SK-N-SH (cell line): ENCODE measurements around the gene DOK6. TPM values are rescaled to one million over a fixed set of nuclear protein-coding genes. Genes with fewer than 3 reads are reported as not detected.

Source experiments
- CTCF ChIA-PET: fragments of 300-600, 350-600 bp; formaldehyde crosslinking; extraction: SDS; loops from one replicate; lab custom pipeline; 2021; lab: Yijun Ruan, JAX
- POLR2A ChIA-PET: fragments of 350-600 bp; sonication (Branson Sonifier 250); formaldehyde crosslinking; extraction: SDS; loops from one replicate; lab custom pipeline; 2020; ENCODE audit warnings: antibody characterized with exemption, inconsistent platforms; lab: Yijun Ruan, JAX
- DNase-seq: peaks from one replicate; pipeline ENCODE4 v3.0.0; 2012
- H2AFZ ChIP-seq: fragments of 200-600 bp; sonication (generic); 2 replicates; pipeline ENCODE4 v1.8.1; 2016; ENCODE audit warnings: antibody characterized with exemption, mild to moderate bottlenecking, low read depth
- H3F3A ChIP-seq: fragments of 200-600 bp; sonication (generic); replicated peaks from 2 replicates; pipeline ENCODE3; 2016; ENCODE audit warnings: antibody characterized with exemption, mild to moderate bottlenecking; ENCODE audit not compliant: insufficient read depth
- H3K27ac ChIP-seq, 2 experiments: fragments of 200-500 bp in 1 of 2; fragments of 200-600 bp in 1 of 2; sonication (Bioruptor generic) in 1 of 2; sonication (generic), shearing (Covaris generic) in 1 of 2; 2 replicates each; pipeline versions ENCODE4 v1.5.1 to v1.6.1; 2014 to 2016; ENCODE audit warnings: low read depth in 2 of 2, inconsistent platforms in 1 of 2, low read length in 1 of 2, mild to moderate bottlenecking in 1 of 2, mixed read lengths in 1 of 2
- H3K27me3 ChIP-seq: fragments of 200-600 bp; sonication (generic), shearing (Covaris generic); 2 replicates; pipeline ENCODE4 v1.6.1; 2016; ENCODE audit warnings: mixed run types; ENCODE audit not compliant: insufficient read depth
- H3K36me3 ChIP-seq, 2 experiments: fragments of 200-500 bp in 1 of 2; fragments of 200-600 bp in 1 of 2; sonication (Bioruptor generic) in 1 of 2; sonication (generic) in 1 of 2; replicated peaks in 1 of 2; 2 replicates each; pipeline versions ENCODE3 to v1.5.1; 2014 to 2016; ENCODE audit warnings: low read length in 1 of 2, mild to moderate bottlenecking in 1 of 2; ENCODE audit not compliant: insufficient read depth in 2 of 2, control insufficient read depth in 1 of 2
- H3K4me1 ChIP-seq, 2 experiments: fragments of 200-500 bp in 1 of 2; fragments of 200-600 bp in 1 of 2; sonication (Bioruptor generic) in 1 of 2; sonication (generic), shearing (Covaris generic) in 1 of 2; 2 replicates each; pipeline versions ENCODE4 v1.5.1 to v1.6.1; 2014 to 2016; ENCODE audit warnings: low read depth in 1 of 2, low read length in 1 of 2, mixed run types in 1 of 2; ENCODE audit not compliant: insufficient read depth in 2 of 2, control insufficient read depth in 1 of 2
- H3K4me2 ChIP-seq: fragments of 200-600 bp; sonication (generic), shearing (Covaris generic); 2 replicates; pipeline ENCODE4 v1.6.1; 2017; ENCODE audit warnings: mixed run types
- H3K4me3 ChIP-seq, 2 experiments: fragments of 200-500 bp in 1 of 2; fragments of 200-600 bp in 1 of 2; sonication (Bioruptor generic) in 1 of 2; sonication (generic), shearing (Covaris generic) in 1 of 2; 2 replicates each; pipeline versions ENCODE4 v1.5.1 to v1.8.1; 2014 to 2016; ENCODE audit warnings: low read depth in 2 of 2, inconsistent platforms in 1 of 2, low read length in 1 of 2, mild to moderate bottlenecking in 1 of 2, mixed read lengths in 1 of 2, moderate library complexity in 1 of 2
- H3K79me2 ChIP-seq: fragments of 200-600 bp; sonication (generic); 2 replicates; pipeline ENCODE4 v1.8.1; 2017; ENCODE audit warnings: mild to moderate bottlenecking; ENCODE audit not compliant: insufficient read depth
- H3K9ac ChIP-seq: fragments of 200-600 bp; sonication (generic); 2 replicates; pipeline ENCODE4 v1.6.1; 2017; ENCODE audit warnings: mixed run types
- H3K9me2 ChIP-seq: fragments of 200-600 bp; sonication (generic); 2 replicates; pipeline ENCODE4 v1.6.1; 2017; ENCODE audit warnings: mixed run types
- H3K9me3 ChIP-seq: fragments of 200-600 bp; sonication (generic); 2 replicates; pipeline ENCODE4 v1.6.1; 2017; ENCODE audit warnings: mixed run types, mild to moderate bottlenecking, moderate library complexity
- H4K20me1 ChIP-seq: fragments of 200-600 bp; sonication (generic); 2 replicates; pipeline ENCODE4 v1.6.1; 2017; ENCODE audit warnings: mild to moderate bottlenecking, mixed run types; ENCODE audit not compliant: insufficient read depth
- CTCF ChIP-seq: fragments of 200-600 bp; sonication (generic); IDR thresholded peaks from 2 replicates; pipeline ENCODE4 v1.6.1; 2017; ENCODE audit warnings: antibody characterized with exemption, mild to moderate bottlenecking, moderate library complexity
- ELF1 ChIP-seq: IDR thresholded peaks from 2 replicates; pipeline ENCODE4 v1.4.0; 2012
- EZH2phosphoT487 ChIP-seq: fragments of 200-600 bp; sonication (generic); IDR thresholded peaks from 2 replicates; pipeline ENCODE4 v1.6.1; 2017; ENCODE audit warnings: low read depth, mixed run types, mild to moderate bottlenecking, antibody characterized with exemption, moderate library complexity, borderline replicate concordance
- GABPA ChIP-seq: IDR thresholded peaks from 2 replicates; pipeline ENCODE4 v1.4.0; 2012; ENCODE audit warnings: low read depth, mild to moderate bottlenecking
- MXI1 ChIP-seq: IDR thresholded peaks from 2 replicates; pipeline ENCODE4 v1.6.1; 2012; ENCODE audit warnings: mild to moderate bottlenecking, low read depth, low read length, improper control_type of control experiment
- NRF1 ChIP-seq: IDR thresholded peaks from 2 replicates; pipeline ENCODE4 v1.6.1; 2012; ENCODE audit warnings: low read depth, mild to moderate bottlenecking, low read length
- PBX3 ChIP-seq: IDR thresholded peaks from 2 replicates; pipeline ENCODE4; 2012
- POLR2AphosphoS5 ChIP-seq: IDR thresholded peaks from 2 replicates; pipeline ENCODE4 v1.6.1; 2012; ENCODE audit warnings: low read depth, low read length
- RFX5 ChIP-seq: IDR thresholded peaks from 2 replicates; pipeline ENCODE4 v1.6.1; 2012; ENCODE audit warnings: mild to moderate bottlenecking, improper control_type of control experiment, low read length
- RXRA ChIP-seq: IDR thresholded peaks from 2 replicates; pipeline ENCODE4 v1.4.0; 2012; ENCODE audit warnings: low read depth, mild to moderate bottlenecking, borderline replicate concordance
- SIN3A ChIP-seq: IDR thresholded peaks from 2 replicates; pipeline ENCODE4 v1.6.1; 2012; ENCODE audit warnings: low read depth, mild to moderate bottlenecking, low read length, moderate library complexity, borderline replicate concordance
- TAF1 ChIP-seq: IDR thresholded peaks from 2 replicates; pipeline ENCODE4 v1.6.1; 2012; ENCODE audit warnings: low read depth, mild to moderate bottlenecking, low read length, moderate library complexity, borderline replicate concordance
- TCF12 ChIP-seq: IDR thresholded peaks from 2 replicates; pipeline ENCODE4 v1.4.0; 2012
- TEAD4 ChIP-seq: IDR thresholded peaks from 2 replicates; pipeline ENCODE4 v1.4.0; 2012; ENCODE audit warnings: mild to moderate bottlenecking, borderline replicate concordance; ENCODE audit not compliant: insufficient read depth
- YY1 ChIP-seq: IDR thresholded peaks from 2 replicates; pipeline ENCODE4 v1.4.0; 2012; ENCODE audit warnings: low read depth, mild to moderate bottlenecking
- WGBS: methylation state at CpG from one replicate; pipeline ENCODE4 v1.1.6; 2017; ENCODE audit warnings: low lambda C conversion rate; 5-methylcytosine and 5-hydroxymethylcytosine counted together
- polyA plus RNA-seq, 3 experiments: library from polyadenylated mRNA; depleted of rRNA; stranded (reverse); fragments of >200 nt; gene quantifications; 2 replicates each; pipeline ENCODE4 v1.2.3, GENCODE V29; 2012
- TF ChIP-seq, protein P1 (sequence below): fragments of 150-350 bp; IDR thresholded peaks from 2 replicates; pipeline ENCODE4 v1.6.1; 2017; ENCODE audit warnings: antibody characterized with exemption, low read length, low read depth, borderline replicate concordance

DOK6 gene
- polyA plus RNA-seq, 1 of the 3 experiments (the other 2 are of a cell fraction) = 3.9 TPM

DNA sequence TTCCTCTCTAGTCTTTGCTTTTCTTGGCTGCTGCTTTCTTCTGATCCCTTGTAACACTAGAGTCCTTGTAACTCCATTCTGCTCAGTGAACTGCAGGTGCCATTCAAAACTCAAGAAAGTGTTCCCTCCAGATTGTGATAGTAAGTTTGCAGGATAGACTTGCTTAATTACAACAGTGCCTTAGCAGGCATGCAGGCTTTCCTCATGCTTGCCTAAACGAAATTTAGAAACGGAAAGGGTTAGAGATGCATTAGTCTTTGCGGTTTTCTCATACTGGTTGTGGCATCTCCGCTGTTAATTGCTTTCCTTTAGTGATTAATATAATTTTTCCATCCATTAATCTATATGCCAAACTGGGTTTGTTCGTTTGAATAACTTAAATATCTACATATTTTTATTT lies 82.9 kb downstream of the DOK6 start:
- Histone ChIP-seq H3K36me3 (no peaks in the 10 kb centered on the region), H4K20me1 (no peaks in the 10 kb centered on the region), H3K4me3 (no peak overlapping the region), H2AFZ (no peak overlapping the region), H3K27me3 (no peaks in the 10 kb centered on the region), H3K4me2 (no peak overlapping the region), H3K9ac (no peak overlapping the region), H3K9me3 (no peaks in the 10 kb centered on the region), H3K27ac (no peak overlapping the region), H3K9me2 (no peaks in the 10 kb centered on the region), H3K79me2 (no peaks in the 10 kb centered on the region), H3F3A (peaks cover 5% of the 10 kb centered on the region), H3K4me1 (peaks cover 0 to 11% of the 10 kb centered on the region in 2 experiments; a peak in 2 of 4 replicates)
- WGBS = 68% methylated on average over 5 of the region's 5 CpGs
- ChIA-PET POLR2A (no interaction called here), CTCF (interaction anchor here (1.0 kb wide), 1 partner anchor 602 kb away, joined by 4 read pairs; no protein-coding TSS in a partner anchor)
- TF ChIP-seq GABPA = no peak
- no peak for TF ChIP-seq SIN3A
- TF ChIP-seq NRF1 = no peak
- no peak for TF ChIP-seq TEAD4
- no peak for TF ChIP-seq TAF1
- TF ChIP-seq CTCF = no peak
- no peak for TF ChIP-seq MXI1
- TF ChIP-seq RXRA = no peak
- TF ChIP-seq TCF12 = no peak
- DNase-seq = no peak

DNA sequence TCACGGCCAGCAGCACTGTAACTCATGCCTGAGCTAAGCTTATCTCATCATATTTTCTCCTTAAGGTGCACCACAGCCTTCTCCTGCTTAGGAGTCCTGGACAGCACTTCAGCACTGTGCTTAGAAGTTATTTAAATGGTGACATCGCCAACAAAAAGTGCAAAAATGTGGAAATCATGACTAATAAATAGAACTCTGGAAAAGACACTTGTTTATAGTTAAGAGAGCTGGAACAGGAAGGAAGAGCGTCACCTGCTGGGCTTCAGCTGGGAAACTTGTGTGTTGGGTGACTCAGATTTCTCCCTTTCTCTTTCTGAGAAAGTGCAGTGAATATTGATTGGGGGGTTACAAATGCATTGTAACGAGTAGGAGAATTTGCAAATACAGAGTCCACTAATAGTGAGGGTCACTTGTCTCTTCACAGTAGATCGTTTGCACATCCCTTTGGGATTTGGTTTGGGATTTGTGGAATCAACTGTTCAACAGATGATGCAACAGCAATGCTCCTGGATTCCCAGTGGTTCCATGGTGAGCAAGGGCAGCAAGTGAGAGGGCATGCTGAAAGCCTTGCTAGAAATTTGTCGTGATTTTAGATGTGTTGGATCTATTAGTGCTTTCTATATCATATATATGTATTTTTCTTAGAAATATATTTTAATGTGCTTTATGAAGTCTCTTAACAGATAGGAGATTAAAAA lies 84.2 kb downstream of the DOK6 start:
- POLR2A ChIA-PET = no interaction called here
- Histone ChIP-seq H3K9ac (no peak overlapping the region), H3K9me2 (no peaks in the 10 kb centered on the region), H3K27me3 (no peaks in the 10 kb centered on the region), H3K4me2 (peak overlapping the region; percentile 47; the same call in 1 of the 2 replicates), H3F3A (peaks cover 8% of the 10 kb centered on the region), H3K79me2 (no peaks in the 10 kb centered on the region), H3K27ac (no peak overlapping the region), H2AFZ (no peak overlapping the region), H3K4me1 (peaks cover 0 to 12% of the 10 kb centered on the region in 2 experiments; a peak in 2 of 4 replicates), H3K4me3 (no peak overlapping the region), H4K20me1 (no peaks in the 10 kb centered on the region), H3K9me3 (no peaks in the 10 kb centered on the region), H3K36me3 (no peaks in the 10 kb centered on the region)
- DNase-seq = no peak
- CTCF ChIA-PET = no interaction called here
- whole genome bisulfite sequencing = 54% methylated on average over 6 of the region's 6 CpGs
- TF ChIP-seq, protein P1, sequence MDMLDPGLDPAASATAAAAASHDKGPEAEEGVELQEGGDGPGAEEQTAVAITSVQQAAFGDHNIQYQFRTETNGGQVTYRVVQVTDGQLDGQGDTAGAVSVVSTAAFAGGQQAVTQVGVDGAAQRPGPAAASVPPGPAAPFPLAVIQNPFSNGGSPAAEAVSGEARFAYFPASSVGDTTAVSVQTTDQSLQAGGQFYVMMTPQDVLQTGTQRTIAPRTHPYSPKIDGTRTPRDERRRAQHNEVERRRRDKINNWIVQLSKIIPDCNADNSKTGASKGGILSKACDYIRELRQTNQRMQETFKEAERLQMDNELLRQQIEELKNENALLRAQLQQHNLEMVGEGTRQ = no peak
- no peak for TF ChIP-seq POLR2AphosphoS5
- TF ChIP-seq TEAD4 = no peak
- no peak for TF ChIP-seq EZH2phosphoT487
- TF ChIP-seq ELF1 = no peak
- TF ChIP-seq GABPA = no peak
- TF ChIP-seq CTCF = peak; percentile 54
- no peak for TF ChIP-seq YY1
- TF ChIP-seq RFX5 = no peak
- TF ChIP-seq PBX3 = 0 out of 2 replicates have a peak, but pooled peaks have one; percentile 11
